ENCODE measurements around the gene ANKRD37.

ANKRD37 gene

GRCh38 chr4:185364886-185365285, 31.8 kb upstream of the ANKRD37 start:
- no peaks in the 10 kb centered on the region for H3K79me2 ChIP-seq (ENCODE audit: low read length)
- H3K27me3 ChIP-seq (replicated peaks; ENCODE audit: insufficient read depth, low read length) = no peaks in the 10 kb centered on the region
- H3K9ac ChIP-seq (ENCODE audit: low read length) = no peak overlapping the region
- H3K9me3 ChIP-seq (replicated peaks; ENCODE audit: insufficient read depth, low read length) = no peaks in the 10 kb centered on the region
- DNase-seq = no peak
- no peak overlapping the region for H3K4me3 ChIP-seq (ENCODE audit: low read length)
- H3K9me2 ChIP-seq (replicated peaks; ENCODE audit: insufficient read depth, low read length) = no peaks in the 10 kb centered on the region
- no peaks in the 10 kb centered on the region for H4K20me1 ChIP-seq (ENCODE audit: insufficient read depth, low read length)
- H3F3A ChIP-seq (ENCODE audit: insufficient read depth, low read length) = peaks cover 23% of the 10 kb centered on the region
- no peak overlapping the region for H3K27ac ChIP-seq (ENCODE audit: low read length)
- TF ChIP-seq CTCF (IDR thresholded peaks at IDR 0.05; ENCODE audit: low read length) (no peak), EZH2 (optimal IDR thresholded peaks at IDR 0.05; ENCODE audit: low read depth, low read length) (no peak), EZH2phosphoT487 (IDR thresholded peaks at IDR 0.05; ENCODE audit: low read length) (no peak)
- H3K4me2 ChIP-seq (ENCODE audit: low read depth, low read length) = no peak overlapping the region
- no peaks in the 10 kb centered on the region; the same call in 1 of the 2 replicates for H3K36me3 ChIP-seq (replicated peaks; ENCODE audit: insufficient read depth, low read length)
- peaks cover 26% of the 10 kb centered on the region for H3K4me1 ChIP-seq (ENCODE audit: low read length)
- H2AFZ ChIP-seq (ENCODE audit: low read length) = no peak overlapping the region

GRCh38 chr4:185369731-185370130, 26.9 kb upstream of the ANKRD37 start:
- H3K9me2 ChIP-seq (replicated peaks; ENCODE audit: insufficient read depth, low read length) = no peaks in the 10 kb centered on the region
- no peaks in the 10 kb centered on the region for H3K4me1 ChIP-seq (ENCODE audit: low read length)
- no peaks in the 10 kb centered on the region for H3K27me3 ChIP-seq (replicated peaks; ENCODE audit: insufficient read depth, low read length)
- DNase-seq = no peak
- H3K9ac ChIP-seq (ENCODE audit: low read length) = no peak overlapping the region
- no peak overlapping the region for H3K4me3 ChIP-seq (ENCODE audit: low read length)
- H3K9me3 ChIP-seq (replicated peaks; ENCODE audit: insufficient read depth, low read length) = no peaks in the 10 kb centered on the region
- TF ChIP-seq CTCF (IDR thresholded peaks at IDR 0.05; ENCODE audit: low read length) (no peak), EZH2 (optimal IDR thresholded peaks at IDR 0.05; ENCODE audit: low read depth, low read length) (no peak), EZH2phosphoT487 (IDR thresholded peaks at IDR 0.05; ENCODE audit: low read length) (no peak)
- H3K79me2 ChIP-seq (ENCODE audit: low read length) = no peaks in the 10 kb centered on the region
- H3K36me3 ChIP-seq (replicated peaks; ENCODE audit: insufficient read depth, low read length) = 0 out of 2 replicates have a peak, but pooled peaks cover 6% of the 10 kb centered on the region
- no peak overlapping the region for H3K4me2 ChIP-seq (ENCODE audit: low read depth, low read length)
- H2AFZ ChIP-seq (ENCODE audit: low read length) = no peak overlapping the region
- H4K20me1 ChIP-seq (ENCODE audit: insufficient read depth, low read length) = no peaks in the 10 kb centered on the region
- H3F3A ChIP-seq (ENCODE audit: insufficient read depth, low read length) = no peaks in the 10 kb centered on the region
- no peak overlapping the region for H3K27ac ChIP-seq (ENCODE audit: low read length)

- Histone ChIP-seq H3F3A (ENCODE audit: insufficient read depth, low read length) (no peaks in the 10 kb centered on the region), H3K27ac (ENCODE audit: low read length) (no peak overlapping the region), H3K79me2 (ENCODE audit: low read length) (no peaks in the 10 kb centered on the region), H3K9me2 (replicated peaks; ENCODE audit: insufficient read depth, low read length) (no peaks in the 10 kb centered on the region), H3K4me1 (ENCODE audit: low read length) (no peaks in the 10 kb centered on the region), H3K9me3 (replicated peaks; ENCODE audit: insufficient read depth, low read length) (no peaks in the 10 kb centered on the region), H3K9ac (ENCODE audit: low read length) (no peak overlapping the region), H3K36me3 (replicated peaks; ENCODE audit: insufficient read depth, low read length) (0 out of 2 replicates have a peak, but pooled peaks cover 6% of the 10 kb centered on the region), H2AFZ (ENCODE audit: low read length) (no peak overlapping the region), H3K4me2 (ENCODE audit: low read depth, low read length) (no peak overlapping the region), H4K20me1 (ENCODE audit: insufficient read depth, low read length) (no peaks in the 10 kb centered on the region), H3K27me3 (replicated peaks; ENCODE audit: insufficient read depth, low read length) (no peaks in the 10 kb centered on the region), H3K4me3 (ENCODE audit: low read length) (no peak overlapping the region)
- no peak for DNase-seq
- TF ChIP-seq EZH2phosphoT487 (IDR thresholded peaks at IDR 0.05; ENCODE audit: low read length) (no peak), CTCF (IDR thresholded peaks at IDR 0.05; ENCODE audit: low read length) (no peak), EZH2 (optimal IDR thresholded peaks at IDR 0.05; ENCODE audit: low read depth, low read length) (no peak)
These were observed 26.2 kb upstream of the ANKRD37 start for GRCh38 chr4:185370268-185370949.

All from MM.1S (cell line).